HepG2 (cell line): ENCODE data around the gene MYCBPAP. TPM values are rescaled to one million over a fixed set of nuclear protein-coding genes. Genes with fewer than 3 reads are reported as not detected.

ENCODE experiments used
- AHDC1 ChIP-seq: sonication (generic); formaldehyde crosslinking; IDR thresholded peaks from 2 replicates; pipeline ENCODE4 v1.5.1; 2020; ENCODE audit warnings: mild to moderate bottlenecking, missing genetic modification reagents, borderline replicate concordance
- ATF3 ChIP-seq: sonication (generic); formaldehyde crosslinking; IDR thresholded peaks from 2 replicates; pipeline ENCODE4 v1.4.0; 2020; ENCODE audit warnings: missing genetic modification reagents
- DNMT3B ChIP-seq: conservative IDR thresholded peaks from 2 replicates; pipeline ENCODE4 v1.6.1; 2016; ENCODE audit warnings: missing biosample characterization, control low read depth
- GRHL1 ChIP-seq: sonication (generic); formaldehyde crosslinking; conservative IDR thresholded peaks from 2 replicates; pipeline ENCODE4 v1.8.0; 2022; ENCODE audit warnings: missing genetic modification reagents
- ONECUT2 ChIP-seq: sonication (generic); formaldehyde crosslinking; IDR thresholded peaks from 2 replicates; pipeline ENCODE4 v1.4.0; 2020; ENCODE audit warnings: missing genetic modification reagents
- POLR2G ChIP-seq: fragments of 200-400 bp; formaldehyde crosslinking; IDR thresholded peaks from 2 replicates; pipeline ENCODE4 v1.6.1; 2018; ENCODE audit warnings: mild to moderate bottlenecking, low read depth, low read length, moderate library complexity
- REPIN1 ChIP-seq: sonication (generic); formaldehyde crosslinking; IDR thresholded peaks from 2 replicates; pipeline ENCODE4 v1.8.0; 2022; ENCODE audit warnings: missing genetic modification reagents, low read depth, mild to moderate bottlenecking, borderline replicate concordance
- SATB2 ChIP-seq: sonication (generic); formaldehyde crosslinking; IDR thresholded peaks from 2 replicates; pipeline ENCODE4 v1.5.0; 2020; ENCODE audit warnings: missing genetic modification reagents
- SMYD3 ChIP-seq: sonication (generic); formaldehyde crosslinking; IDR thresholded peaks from 2 replicates; pipeline ENCODE4 v1.8.1; 2023; ENCODE audit warnings: mild to moderate bottlenecking, missing genetic modification reagents
- TRAFD1 ChIP-seq: sonication (generic); formaldehyde crosslinking; IDR thresholded peaks from 2 replicates; pipeline ENCODE4 v1.5.1; 2020; ENCODE audit warnings: missing genetic modification reagents, mild to moderate bottlenecking, borderline replicate concordance
- ZMAT3 ChIP-seq: sonication (generic); formaldehyde crosslinking; conservative IDR thresholded peaks from 2 replicates; pipeline ENCODE4 v1.7.0; 2021; ENCODE audit warnings: missing genetic modification reagents
- ZNF20 ChIP-seq: sonication (generic); formaldehyde crosslinking; IDR thresholded peaks from 2 replicates; pipeline ENCODE4 v1.4.0; 2020; ENCODE audit warnings: mild to moderate bottlenecking, moderate library complexity, missing genetic modification reagents
- ZNF225 ChIP-seq: sonication (generic); formaldehyde crosslinking; IDR thresholded peaks from 2 replicates; pipeline ENCODE4 v1.4.0; 2020; ENCODE audit warnings: mild to moderate bottlenecking, missing genetic modification reagents
- ZNF543 ChIP-seq: sonication (generic); formaldehyde crosslinking; IDR thresholded peaks from 2 replicates; pipeline ENCODE4 v1.4.0; 2020; ENCODE audit warnings: mild to moderate bottlenecking, missing genetic modification reagents
- ZNF570 ChIP-seq: sonication (generic); formaldehyde crosslinking; IDR thresholded peaks from 2 replicates; pipeline ENCODE4 v1.4.0; 2020; ENCODE audit warnings: mild to moderate bottlenecking, missing genetic modification reagents, borderline replicate concordance
- ZNF639 ChIP-seq: conservative IDR thresholded peaks from 2 replicates; pipeline ENCODE4 v1.6.1; 2018; ENCODE audit warnings: missing genetic modification reagents
- ZNF782 ChIP-seq: sonication (generic); formaldehyde crosslinking; IDR thresholded peaks from 2 replicates; pipeline ENCODE4 v1.4.0; 2020; ENCODE audit warnings: missing genetic modification reagents, mild to moderate bottlenecking, borderline replicate concordance
- ZNF784 ChIP-seq: sonication (generic); formaldehyde crosslinking; IDR thresholded peaks from 2 replicates; pipeline ENCODE4 v1.5.1; 2020; ENCODE audit warnings: missing genetic modification reagents, mild to moderate bottlenecking, borderline replicate concordance
- polyA plus RNA-seq, 8 experiments: library from polyadenylated mRNA; depleted of rRNA in 3 of 8; stranded (reverse) in 7 of 8; unstranded in 1 of 8; fragments of >200 nt; fragmentation: Illumina TruSeq in 4 of 8; extraction: Trizol in 4 of 8; gene quantifications; 2 replicates each; pipeline versions ENCODE4 v1.2.1 to v1.2.3, GENCODE V29; 2011 to 2016; ENCODE audit warnings: low read depth in 4 of 8, missing spikeins in 1 of 8, mixed read lengths in 1 of 8; ENCODE audit not compliant: insufficient read depth in 1 of 8
- total RNA-seq, 5 experiments: library from RNA; depleted of rRNA; stranded (reverse); fragments of >200 nt; fragmentation: Illumina TruSeq; extraction: Trizol; gene quantifications; 2 replicates each; pipeline ENCODE4 v1.2.3, GENCODE V29; 2016; ENCODE audit warnings: low read depth in 1 of 5

Gene MYCBPAP
- total and polyA plus RNA-seq, 2 of the 13 experiments (the other 11 are each of a cell fraction or from before 2014, with no cell fraction given) = 0.22 to 0.24 TPM

- TF ChIP-seq AHDC1 = no peak
- TF ChIP-seq DNMT3B (CRISPR knock-in tag) = no peak
- 0 out of 2 replicates have a peak, but pooled peaks have one; percentile 1 for TF ChIP-seq ZNF543 (CRISPR knock-in tag)
- TF ChIP-seq SATB2 (CRISPR knock-in tag) = no peak
- TF ChIP-seq ZNF225 (CRISPR knock-in tag) = no peak
- TF ChIP-seq REPIN1 (CRISPR knock-in tag) = 0 out of 2 replicates have a peak, but pooled peaks have one; percentile 43
- no peak for TF ChIP-seq ZMAT3 (CRISPR knock-in tag)
- TF ChIP-seq ZNF639 (CRISPR knock-in tag) = no peak
- TF ChIP-seq ONECUT2 (CRISPR knock-in tag) = no peak
- TF ChIP-seq ATF3 (CRISPR knock-in tag) = no peak
- TF ChIP-seq ZNF20 (CRISPR knock-in tag) = no peak
- TF ChIP-seq ZNF570 (CRISPR knock-in tag) = no peak
- no peak for TF ChIP-seq GRHL1 (CRISPR knock-in tag)
- no peak for TF ChIP-seq ZNF782
- TF ChIP-seq TRAFD1 = no peak
- no peak for TF ChIP-seq SMYD3 (CRISPR knock-in tag)
- TF ChIP-seq POLR2G = no peak
- TF ChIP-seq ZNF784 (CRISPR knock-in tag) = no peak
These were observed 28.6 kb upstream of the MYCBPAP start (continued) for GRCh38 chr17:50479522-50480141.
